H1 (cell line): Measurements from ENCODE around the gene NPAT. TPM values are rescaled to one million over a fixed set of nuclear protein-coding genes. Genes with fewer than 3 reads are reported as not detected.

Experiments
- CTCF ChIA-PET: fragments of 300-600 bp; sonication (Branson Sonifier 250); formaldehyde crosslinking; loops from one replicate; lab custom pipeline; 2021; ENCODE audit not compliant: partially characterized antibody; lab: Charles Lee
- POLR2A ChIA-PET: fragments of 300-600 bp; sonication (Branson Sonifier 250); formaldehyde crosslinking; loops from one replicate; lab custom pipeline; 2021; ENCODE audit warnings: inconsistent platforms; ENCODE audit not compliant: partially characterized antibody; lab: Charles Lee
- DNase-seq, 2 experiments: peaks; one replicate each; pipeline versions ENCODE4 v3.0.0 to v3.0.0-alpha.2; 2010 to 2022; ENCODE audit warnings: low spot score in 2 of 2, low read depth in 1 of 2, mixed read lengths in 1 of 2
- FAIRE-seq: peaks from 2 replicates; lab custom pipeline; 2011; peaks lifted over from hg19 to GRCh38; lab: Jason Lieb, UNC
- H2AFZ ChIP-seq: 2 replicates; pipeline ENCODE4 v1.8.1; 2012; ENCODE audit warnings: low read length, inconsistent platforms
- H2AK5ac ChIP-seq: 2 replicates; pipeline ENCODE4 v1.6.1; 2013; ENCODE audit warnings: low read depth, low read length
- H2BK120ac ChIP-seq: replicated peaks from 2 replicates; pipeline ENCODE3; 2013; ENCODE audit warnings: low read depth, low read length, inconsistent platforms
- H2BK12ac ChIP-seq: 2 replicates; pipeline ENCODE4 v1.6.1; 2013; ENCODE audit warnings: low read depth, low read length
- H2BK15ac ChIP-seq: 2 replicates; pipeline ENCODE4 v1.6.1; 2013; ENCODE audit warnings: low read length
- H2BK20ac ChIP-seq: 2 replicates; pipeline ENCODE4 v1.6.1; 2013; ENCODE audit warnings: low read length
- H2BK5ac ChIP-seq: 2 replicates; pipeline ENCODE4 v1.6.1; 2013; ENCODE audit warnings: low read depth, low read length
- H3K14ac ChIP-seq: 2 replicates; pipeline ENCODE4 v1.6.1; 2013; ENCODE audit warnings: inconsistent platforms; ENCODE audit not compliant: insufficient read length
- H3K18ac ChIP-seq: 2 replicates; pipeline ENCODE4 v1.6.1; 2013; ENCODE audit warnings: low read length; ENCODE audit errors: extremely low read depth
- H3K23ac ChIP-seq: 2 replicates; pipeline ENCODE4 v1.6.1; 2013; ENCODE audit warnings: inconsistent platforms; ENCODE audit not compliant: insufficient read length
- H3K23me2 ChIP-seq: 2 replicates; pipeline ENCODE4 v1.6.1; 2013; ENCODE audit warnings: low read depth, low read length
- H3K27ac ChIP-seq: 2 replicates; pipeline ENCODE4 v1.6.1; 2011; ENCODE audit warnings: low read depth, low read length, inconsistent platforms
- H3K27me3 ChIP-seq, 4 experiments: replicated peaks in 1 of 4; 1 replicate in 1 of 4; 2 replicates in 3 of 4; pipeline versions ENCODE4 v1.6.1 to v1.8.1; 2011 to 2013; ENCODE audit warnings: low read length in 3 of 4, mild to moderate bottlenecking in 3 of 4, inconsistent platforms in 2 of 4, mixed read lengths in 2 of 4, moderate library complexity in 1 of 4; ENCODE audit not compliant: control insufficient read depth in 3 of 4, insufficient read depth in 3 of 4; ENCODE audit errors: extremely low read depth in 1 of 4
- H3K36me3 ChIP-seq, 4 experiments: 2 replicates each; pipeline versions ENCODE4 v1.6.1 to v1.8.1; 2011 to 2013; ENCODE audit warnings: mild to moderate bottlenecking in 4 of 4, low read length in 3 of 4, moderate library complexity in 2 of 4, control low read depth in 1 of 4, inconsistent platforms in 1 of 4; ENCODE audit not compliant: insufficient read depth in 4 of 4, control insufficient read depth in 2 of 4
- H3K4ac ChIP-seq: replicated peaks from 2 replicates; pipeline ENCODE3; 2013; ENCODE audit warnings: low read length, low read depth, mixed read lengths, inconsistent platforms; ENCODE audit not compliant: insufficient read length
- H3K4me1 ChIP-seq, 4 experiments: replicated peaks in 1 of 4; 1 replicate in 1 of 4; 2 replicates in 3 of 4; pipeline versions ENCODE4 v1.6.1 to v1.8.1; 2011 to 2013; ENCODE audit warnings: low read length in 3 of 4, inconsistent platforms in 2 of 4, mixed read lengths in 1 of 4; ENCODE audit not compliant: insufficient read depth in 4 of 4, control insufficient read depth in 3 of 4
- H3K4me2 ChIP-seq, 2 experiments: 2 replicates each; pipeline versions ENCODE4 v1.6.1 to v1.8.1; 2011 to 2013; ENCODE audit warnings: low read depth in 2 of 2, low read length in 2 of 2, control low read depth in 1 of 2, inconsistent platforms in 1 of 2, mild to moderate bottlenecking in 1 of 2; ENCODE audit not compliant: insufficient read depth in 1 of 2
- H3K4me3 ChIP-seq, 4 experiments: fragments of 200-600, 300-600 bp in 1 of 4; sonication (generic), shearing (Covaris generic), sonication (Bioruptor Twin) in 1 of 4; 2 replicates each; pipeline versions ENCODE4 v1.5.1 to v1.8.1; 2011 to 2016; ENCODE audit warnings: low read length in 4 of 4, low read depth in 3 of 4, control low read depth in 2 of 4, inconsistent platforms in 2 of 4, mild to moderate bottlenecking in 2 of 4, mixed read lengths in 1 of 4, moderate library complexity in 1 of 4; ENCODE audit not compliant: insufficient read depth in 2 of 4; ENCODE audit errors: extremely low read depth in 1 of 4
- H3K56ac ChIP-seq: replicated peaks from 2 replicates; pipeline ENCODE3; 2013; ENCODE audit warnings: low read depth, mild to moderate bottlenecking, mixed read lengths, low read length, inconsistent platforms; ENCODE audit not compliant: insufficient read length
- H3K79me1 ChIP-seq: 2 replicates; pipeline ENCODE4 v1.6.1; 2013; ENCODE audit warnings: low read depth, low read length, control low read depth
- H3K79me2 ChIP-seq, 2 experiments: 2 replicates each; pipeline versions ENCODE4 v1.6.1 to v1.8.1; 2012 to 2013; ENCODE audit warnings: low read length in 2 of 2, mild to moderate bottlenecking in 2 of 2, inconsistent platforms in 1 of 2; ENCODE audit not compliant: insufficient read depth in 2 of 2, control insufficient read depth in 1 of 2
- H3K9ac ChIP-seq, 4 experiments: replicated peaks in 1 of 4; 1 replicate in 1 of 4; 2 replicates in 3 of 4; pipeline versions ENCODE4 v1.6.1 to v1.8.1; 2011 to 2013; ENCODE audit warnings: low read depth in 3 of 4, low read length in 3 of 4, control low read depth in 2 of 4, mild to moderate bottlenecking in 2 of 4, moderate library complexity in 2 of 4, inconsistent platforms in 1 of 4; ENCODE audit errors: extremely low read depth in 1 of 4
- H3K9me3 ChIP-seq, 2 experiments: 2 replicates each; pipeline versions ENCODE4 v1.6.1 to v1.8.1; 2012 to 2013; ENCODE audit warnings: mild to moderate bottlenecking in 2 of 2, moderate library complexity in 2 of 2, control low read depth in 1 of 2, inconsistent platforms in 1 of 2, low read depth in 1 of 2, low read length in 1 of 2, mixed read lengths in 1 of 2; ENCODE audit not compliant: insufficient read depth in 2 of 2
- H4K20me1 ChIP-seq, 2 experiments: replicated peaks in 1 of 2; 2 replicates each; pipeline versions ENCODE3 to v1.8.1; 2011 to 2013; ENCODE audit warnings: inconsistent platforms in 2 of 2, low read length in 2 of 2, mild to moderate bottlenecking in 1 of 2; ENCODE audit not compliant: insufficient read depth in 2 of 2, control insufficient read depth in 1 of 2
- H4K5ac ChIP-seq: 2 replicates; pipeline ENCODE4 v1.6.1; 2013; ENCODE audit warnings: low read length, low read depth, mixed read lengths, inconsistent platforms; ENCODE audit not compliant: insufficient read length
- H4K8ac ChIP-seq: 2 replicates; pipeline ENCODE4 v1.8.0; 2013; ENCODE audit warnings: mild to moderate bottlenecking, moderate library complexity, low read length, inconsistent platforms; ENCODE audit not compliant: insufficient read depth; ENCODE audit errors: extremely low read depth
- H4K91ac ChIP-seq: replicated peaks from 2 replicates; pipeline ENCODE3; 2013; ENCODE audit warnings: low read length, mixed read lengths, inconsistent platforms; ENCODE audit not compliant: insufficient read length
- RAD21 ChIP-seq, 2 experiments: IDR thresholded peaks in 1 of 2; conservative IDR thresholded peaks in 1 of 2; 2 replicates each; pipeline ENCODE4 v1.6.1; 2011; ENCODE audit warnings: low read depth in 2 of 2, low read length in 2 of 2, improper control_type of control experiment in 1 of 2, inconsistent platforms in 1 of 2, mild to moderate bottlenecking in 1 of 2, moderate library complexity in 1 of 2
- WGBS, 2 experiments: shearing (Covaris generic) in 1 of 2; methylation state at CpG; one replicate each; pipeline versions ENCODE4 v1.1.6 to v1.1.7; 2013 to 2015; ENCODE audit warnings: low lambda C conversion rate in 2 of 2, mixed read lengths in 2 of 2, inconsistent platforms in 1 of 2, low coverage in 1 of 2, missing lambda C conversion rate in 1 of 2; ENCODE audit not compliant: insufficient replicate concordance in 2 of 2, insufficient coverage in 1 of 2, insufficient read length in 1 of 2; ENCODE audit errors: extremely low coverage in 1 of 2, missing lambda C conversion rate in 1 of 2; 5-methylcytosine and 5-hydroxymethylcytosine counted together
- polyA plus RNA-seq, 7 experiments: library from polyadenylated mRNA; depleted of rRNA in 3 of 7; stranded (reverse) in 5 of 7; unstranded in 2 of 7; fragments of >200 nt in 5 of 7; fragments of 200-250 nt in 2 of 7; gene quantifications; 1 replicate in 5 of 7; 2 replicates in 1 of 7; 4 replicates in 1 of 7; pipeline versions ENCODE4 v1.2.1 to v1.2.3, GENCODE V29; 2011 to 2013; ENCODE audit warnings: missing spikeins in 2 of 7, mixed read lengths in 2 of 7
- total RNA-seq: library from RNA; stranded (reverse); fragmentation: NEBNext Ultra II Directional; extraction: Animal tissue kit (Norgen Biotek cat#: 25700); gene quantifications from 2 replicates; pipeline ENCODE4 v1.2.1, GENCODE V29; 2021

The NPAT gene
- total and polyA plus RNA-seq, 2 of the 8 experiments (the other 6 are each of a cell fraction or from before 2014, with no cell fraction given), result 4.6 to 23.4 TPM

GRCh38 chr11:108269583-108269982, 47.1 kb upstream of the NPAT start:
- Histone ChIP-seq H4K20me1 (no peaks in the 10 kb centered on the region), H2BK12ac (no peak overlapping the region), H3K4me3 (no peak overlapping the region), H2BK120ac (no peak overlapping the region), H3K56ac (no peak overlapping the region), H2BK20ac (no peak overlapping the region), H4K8ac (no peak overlapping the region), H3K23ac (no peak overlapping the region), H2BK15ac (no peak overlapping the region), H3K79me2 (no peaks in the 10 kb centered on the region), H3K14ac (no peak overlapping the region), H3K27ac (no peak overlapping the region), H3K23me2 (no peaks in the 10 kb centered on the region), H3K27me3 (no peaks in the 10 kb centered on the region), H4K5ac (no peak overlapping the region), H2AFZ (no peak overlapping the region), H3K4ac (no peak overlapping the region), H3K4me1 (no peaks in the 10 kb centered on the region), H2BK5ac (no peak overlapping the region), H3K4me2 (no peak overlapping the region), H3K79me1 (no peaks in the 10 kb centered on the region), H3K9ac (no peak overlapping the region), H3K18ac (no peak overlapping the region), H2AK5ac (no peak overlapping the region), H4K91ac (no peak overlapping the region), H3K9me3 (no peaks in the 10 kb centered on the region), H3K36me3 (peaks cover 3 to 45% (median 17%) of the 10 kb centered on the region in 4 experiments; a peak in 6 of 8 replicates)
- ChIA-PET CTCF (no interaction called here), POLR2A (no interaction called here)
- DNase-seq, result no peak
- no peak for FAIRE-seq
- TF ChIP-seq RAD21 (IDR thresholded peaks at IDR 0.05 in 1 of 2, conservative IDR thresholded peaks at IDR 0.05 in 1 of 2; ENCODE audit: low read depth in 2 of 2, low read length in 2 of 2), result no peak
- 96% methylated on average over 3 of the region's 3 CpGs; no CpG with 5 or more reads in 1 of the 2 experiments for WGBS, 2 experiments
